SIG-M5 treated with dmso at 0.1 percent for 504 hours (cell line): ENCODE data around the gene WDR64.

ENCODE experiments used
- DNase-seq: peaks from one replicate; lab custom pipeline; 2025; ENCODE audit not compliant: unreplicated experiment; lab: John Stamatoyannopoulos, UW

The WDR64 gene

DNA sequence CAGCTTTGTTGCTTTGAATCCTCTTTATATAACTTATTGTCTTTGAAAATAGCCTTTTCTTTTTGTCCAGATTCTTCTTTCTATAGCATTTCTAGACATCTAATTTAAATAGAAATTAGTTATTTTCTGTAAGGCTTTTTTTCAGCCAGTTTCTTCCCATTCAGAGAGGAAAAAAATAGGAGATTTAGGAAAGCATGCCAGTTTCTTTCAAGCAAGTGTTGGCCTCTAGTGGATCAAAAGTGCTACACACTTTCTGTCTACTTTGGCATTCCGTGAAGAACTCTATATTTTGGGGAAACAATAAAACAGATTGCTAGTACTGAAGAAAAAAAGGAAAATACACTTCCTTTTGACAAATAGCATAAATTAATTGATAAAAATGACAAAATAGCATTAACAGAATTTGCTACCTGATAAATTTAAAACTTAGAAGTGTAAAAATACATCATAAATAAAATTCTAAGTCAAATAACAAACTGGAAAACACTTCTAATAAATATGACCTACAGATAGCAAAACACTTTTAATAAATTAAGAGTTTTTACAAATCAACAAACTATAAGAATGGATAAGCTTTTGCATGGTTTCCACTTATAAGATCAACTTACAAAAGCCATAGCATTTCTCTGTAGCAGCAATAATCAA, 182.8 kb downstream of the WDR64 start:
- peak; percentile 56 for DNase-seq

DNA sequence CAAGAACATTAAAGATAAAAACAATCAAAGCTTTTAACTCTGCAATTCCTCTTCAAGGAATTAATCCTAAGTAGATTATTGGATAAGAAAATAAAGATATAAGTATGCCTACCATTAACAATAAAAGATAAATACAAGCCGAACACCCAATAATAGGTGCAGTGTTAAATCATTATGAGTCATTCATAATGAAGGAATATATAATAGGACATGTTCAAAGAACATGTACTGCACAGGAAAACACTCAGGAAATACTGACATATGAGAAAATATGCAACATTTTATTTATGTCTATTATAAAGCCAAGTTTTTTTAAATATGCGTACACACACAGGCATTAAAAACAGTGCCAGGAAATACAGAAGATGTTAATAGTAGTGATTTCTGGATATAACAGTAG, 184.9 kb downstream of the WDR64 start:
- no peak for DNase-seq

DNA sequence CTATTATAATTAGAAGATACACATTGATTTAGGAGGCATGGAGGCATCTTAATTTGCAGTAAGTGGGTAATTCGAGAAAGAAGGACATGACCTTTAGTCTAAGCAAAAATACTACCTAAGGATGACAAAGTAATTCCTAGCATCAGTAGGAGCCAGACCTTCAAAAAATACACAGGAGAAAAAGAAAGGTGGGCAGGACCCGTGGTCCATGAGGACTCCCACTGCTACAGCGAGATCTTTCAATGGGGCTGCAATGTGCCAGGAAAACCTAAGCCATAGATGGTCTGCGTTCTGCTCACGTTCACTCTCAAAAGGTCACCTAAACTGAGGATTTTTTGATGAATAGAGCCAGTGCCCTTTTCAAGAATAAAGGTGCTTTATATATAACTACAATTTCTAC, 185.3 kb downstream of the WDR64 start:
- DNase-seq, result no peak

DNA sequence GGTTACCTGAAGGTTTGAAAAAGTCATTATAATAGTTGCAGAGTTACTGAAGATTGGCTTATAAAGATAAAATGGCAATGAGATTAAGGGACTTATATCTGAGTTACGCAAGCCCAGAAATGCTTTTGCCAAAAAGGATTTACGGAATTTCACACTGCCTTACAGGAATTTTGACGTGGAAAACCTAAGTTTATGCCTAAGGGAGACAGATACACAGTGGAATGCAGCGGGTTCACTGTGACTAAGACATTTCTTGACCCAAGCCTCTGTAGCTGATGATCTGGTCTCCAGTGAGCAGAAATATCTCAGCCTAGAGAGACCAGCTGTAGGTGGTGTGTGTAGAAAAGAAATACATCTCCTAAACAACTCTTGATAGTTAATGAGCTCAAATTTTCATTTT, 185.8 kb downstream of the WDR64 start:
- no peak for DNase-seq

DNA sequence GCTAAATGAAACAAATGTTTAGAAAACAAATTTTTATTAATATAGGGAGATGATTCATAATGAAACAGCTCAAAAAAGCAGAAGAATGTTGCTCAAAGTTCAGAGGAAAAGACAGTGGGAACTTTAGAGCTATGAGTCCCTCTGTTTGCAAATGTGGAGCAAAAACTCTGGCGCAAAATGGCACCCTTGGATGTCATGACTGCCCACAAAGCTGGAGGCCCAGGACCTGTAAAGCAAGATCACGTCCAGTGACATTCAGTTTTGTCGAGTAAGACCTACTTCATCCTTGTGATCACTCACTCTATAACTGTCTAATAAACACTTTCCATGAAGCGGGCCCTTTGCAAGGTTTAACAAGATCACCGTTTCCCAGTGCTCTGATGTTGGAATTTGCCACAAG, 186.8 kb downstream of the WDR64 start:
- peak; percentile 14 for DNase-seq

DNA sequence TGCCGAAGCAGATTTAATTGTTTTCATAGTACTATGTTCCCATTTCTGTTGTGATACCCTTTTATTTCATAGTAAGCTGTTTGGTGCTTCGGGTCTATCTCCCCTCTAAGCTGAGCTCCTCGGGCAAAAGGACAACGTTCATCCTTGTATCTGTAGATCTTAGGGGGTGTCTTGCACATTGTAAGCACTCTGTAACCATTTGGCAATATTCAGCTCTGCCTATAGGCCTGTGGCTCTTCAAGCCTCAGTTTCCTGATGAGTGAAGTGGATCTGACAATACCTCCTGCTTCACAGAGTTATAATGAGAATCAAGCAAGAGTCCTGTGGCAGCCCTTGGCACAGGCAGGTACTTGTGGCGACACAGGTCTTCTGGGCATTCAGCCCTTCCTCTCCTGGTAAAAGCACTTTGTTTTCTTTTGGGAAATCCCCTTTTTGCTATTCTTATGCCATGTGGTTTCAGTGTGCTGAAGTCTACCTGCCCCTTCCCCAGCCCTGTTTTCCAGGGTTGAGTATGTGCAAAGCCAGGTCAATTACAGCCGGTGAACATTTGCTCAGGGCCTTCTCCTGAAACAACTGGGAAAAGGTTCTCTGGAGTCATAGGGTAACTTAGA, 187.4 kb downstream of the WDR64 start:
- DNase-seq, result no peak

DNA sequence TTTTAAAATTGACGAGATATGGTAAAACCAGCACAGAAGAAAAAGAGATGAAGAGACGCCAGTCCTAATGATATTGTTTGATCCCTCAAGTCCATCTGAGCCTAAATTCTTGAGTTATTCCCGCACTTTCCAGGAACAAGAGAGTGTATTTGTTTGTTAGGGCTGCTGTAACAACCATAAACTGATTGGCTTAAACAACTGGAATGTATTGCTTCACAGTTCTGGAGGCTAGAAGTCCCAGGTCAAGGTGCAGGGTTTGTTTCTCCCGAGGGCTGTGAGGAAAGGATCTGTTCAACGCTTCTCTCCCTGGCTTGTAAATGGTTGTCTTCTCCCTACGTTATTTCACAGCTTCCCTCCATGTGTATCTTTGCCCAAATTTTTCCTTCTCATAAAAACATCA, 188.1 kb downstream of the WDR64 start:
- DNase-seq, result no peak

DNA sequence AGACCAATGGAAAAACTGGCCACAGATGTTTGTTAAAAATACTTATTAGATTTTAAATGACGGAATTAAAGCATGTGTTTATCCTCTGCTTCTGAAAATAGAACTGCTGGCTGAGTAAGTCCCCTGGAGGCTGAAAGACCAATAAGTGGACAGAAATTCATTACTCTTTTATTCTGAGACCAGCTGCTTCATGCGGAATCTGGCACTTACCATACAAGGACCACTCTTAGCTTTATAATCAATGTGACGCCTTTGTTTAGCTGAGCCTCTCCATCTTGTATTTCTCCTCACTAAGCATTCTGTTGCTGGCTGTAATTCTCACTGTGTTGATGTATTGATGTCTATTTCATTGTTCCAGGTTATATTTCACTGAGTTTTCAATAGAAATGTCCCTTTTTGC, 189.6 kb downstream of the WDR64 start:
- DNase-seq, result no peak

DNA sequence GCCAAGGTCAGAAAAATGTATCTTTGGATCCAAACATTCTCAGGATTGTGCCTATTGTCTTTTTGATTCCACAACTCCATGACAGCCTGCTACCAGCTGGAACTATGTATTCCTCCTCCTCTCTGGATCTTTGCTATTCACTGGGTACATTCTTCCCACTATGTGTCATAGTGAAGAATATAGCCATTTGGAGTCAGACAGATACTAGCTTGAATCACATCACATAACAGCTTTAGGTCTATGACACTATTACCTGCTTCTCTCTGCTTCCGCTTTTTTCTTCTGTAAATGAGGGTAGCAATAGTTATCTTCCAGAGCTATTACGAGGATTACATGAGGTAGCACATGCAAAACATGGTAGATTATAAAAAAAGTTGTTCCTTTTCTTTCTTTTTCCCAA, 190.5 kb downstream of the WDR64 start:
- DNase-seq, result no peak

DNA sequence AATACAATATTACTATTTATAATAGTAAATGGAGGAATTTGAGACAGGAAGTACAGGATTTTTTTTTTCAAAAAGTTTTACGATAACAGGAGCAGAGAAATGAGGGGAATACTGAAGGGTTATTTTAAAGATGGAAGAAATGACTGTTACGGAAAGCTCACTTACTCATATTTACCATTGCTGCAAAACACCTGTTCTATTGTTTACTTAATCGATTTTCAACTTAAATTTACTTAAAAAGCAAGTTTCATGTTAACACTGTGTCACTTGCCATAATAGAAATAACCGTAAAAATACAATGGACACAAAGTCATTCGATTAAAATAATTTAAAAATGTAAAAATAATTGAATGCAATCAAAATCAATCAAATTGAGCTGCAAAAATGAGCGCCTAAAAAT, 192.5 kb downstream of the WDR64 start:
- DNase-seq, result no peak

DNA sequence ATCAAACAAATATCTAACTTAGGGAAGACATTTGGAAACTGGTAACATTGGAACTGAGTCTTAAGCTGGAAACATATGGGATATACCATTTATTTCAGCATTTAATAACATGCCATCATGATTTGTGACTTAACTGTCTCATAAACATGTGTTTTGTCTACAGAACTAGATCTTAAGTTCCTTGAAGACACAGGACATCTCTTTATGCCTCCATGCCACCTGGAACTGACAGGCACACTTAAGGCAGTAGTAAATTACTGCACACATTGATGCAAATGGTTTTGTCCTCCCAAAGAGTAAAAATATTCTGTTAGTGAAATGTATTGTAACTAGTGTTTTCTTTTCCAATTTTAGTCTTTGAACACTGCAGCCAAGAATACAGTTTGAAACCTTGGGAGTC, 194.3 kb downstream of the WDR64 start:
- no peak for DNase-seq

DNA sequence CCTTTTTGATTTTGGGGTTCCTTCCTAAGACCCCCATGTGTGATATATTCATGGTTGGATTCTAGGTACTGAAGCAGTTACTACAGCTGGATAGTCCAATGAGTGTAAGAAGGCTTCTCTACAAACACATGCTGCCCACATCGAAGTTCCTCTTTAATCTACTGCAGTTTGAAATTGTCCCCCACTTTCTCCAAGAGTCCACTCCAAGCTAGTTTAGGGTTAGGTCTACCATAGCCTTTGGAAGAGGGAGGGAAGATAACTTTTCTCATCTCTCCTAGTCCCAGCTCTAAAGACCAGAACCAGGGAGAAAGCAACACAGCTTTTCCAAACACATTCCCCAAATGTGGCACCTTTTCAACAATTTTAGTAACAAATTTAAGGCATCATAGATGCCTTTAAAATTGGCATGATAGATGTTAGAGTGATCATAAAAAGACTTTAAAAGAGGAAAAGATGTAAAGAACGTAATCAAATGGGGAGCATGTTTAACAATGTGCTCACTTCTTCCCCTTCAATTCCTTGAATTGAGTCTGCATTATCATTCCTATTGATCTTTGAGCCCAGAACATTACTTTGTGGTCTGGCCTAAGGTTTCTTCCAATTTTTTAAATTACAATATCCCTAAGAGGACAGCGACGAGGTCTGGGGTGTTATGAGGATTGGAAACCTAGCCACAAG, 194.9 kb downstream of the WDR64 start:
- DNase-seq, result no peak

DNA sequence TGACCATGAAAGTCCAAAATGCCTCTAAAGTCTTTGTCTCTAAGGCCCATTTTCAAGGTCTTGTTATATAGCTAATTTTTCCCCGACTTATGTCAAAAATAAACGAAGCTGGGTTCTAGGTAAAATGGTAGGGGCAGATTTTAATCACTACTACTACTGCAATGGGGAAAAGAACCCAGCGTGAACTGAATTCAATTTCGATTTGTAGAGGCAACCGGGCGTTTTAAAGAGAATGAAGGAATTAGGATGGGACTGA, 195.4 kb downstream of the WDR64 start:
- no peak for DNase-seq

DNA sequence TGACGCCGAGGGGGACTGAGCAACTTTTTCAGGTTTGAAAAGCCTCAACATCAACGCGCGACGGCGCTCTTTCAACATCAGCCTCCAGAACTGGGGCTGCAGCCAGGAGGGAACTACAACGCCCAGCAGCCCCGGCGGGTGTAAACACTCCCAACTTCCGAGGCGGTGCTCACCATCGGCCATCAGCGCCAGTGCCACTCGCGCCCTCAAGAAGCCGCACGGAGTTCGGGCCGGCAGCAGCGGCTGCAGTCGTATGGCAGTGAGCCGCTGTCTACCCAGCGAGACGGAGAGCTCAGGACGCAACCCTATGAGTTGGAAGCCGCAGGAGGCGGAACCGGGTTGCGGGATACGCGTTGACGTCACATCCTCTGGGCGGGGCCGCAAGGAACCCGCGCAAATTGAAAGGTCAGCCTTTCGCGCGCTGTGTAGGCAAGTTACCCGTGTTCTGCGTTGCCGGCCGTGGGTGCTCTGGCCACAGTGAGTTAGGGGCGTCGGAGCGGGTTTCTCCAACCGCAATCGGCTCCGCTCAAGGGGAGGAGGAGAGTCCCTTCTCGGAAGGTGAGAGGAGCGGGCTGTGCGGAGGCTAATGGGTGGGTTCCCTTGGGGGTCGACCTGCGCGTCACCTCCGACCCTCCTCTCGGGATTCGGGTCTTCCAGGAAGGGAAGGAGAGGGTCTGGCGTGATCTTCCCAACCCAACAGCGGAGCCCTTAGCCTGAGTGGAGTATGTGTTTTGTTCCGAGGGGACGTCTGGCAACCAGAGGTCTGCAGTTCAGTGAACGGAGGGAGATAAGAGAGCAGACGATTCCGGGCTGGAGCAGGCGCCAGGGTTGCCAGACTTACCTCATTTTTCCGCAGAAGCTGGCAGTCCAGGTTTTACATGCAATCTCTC, 196.0 kb downstream of the WDR64 start, which contains the start of gene EXO1:
EXO1 (plus strand) TSS at position 409 of the 890 bp plus-strand sequence. CDS start 2,222 bp downstream, outside the sequence.
- DNase-seq, result peak; percentile 98

DNA sequence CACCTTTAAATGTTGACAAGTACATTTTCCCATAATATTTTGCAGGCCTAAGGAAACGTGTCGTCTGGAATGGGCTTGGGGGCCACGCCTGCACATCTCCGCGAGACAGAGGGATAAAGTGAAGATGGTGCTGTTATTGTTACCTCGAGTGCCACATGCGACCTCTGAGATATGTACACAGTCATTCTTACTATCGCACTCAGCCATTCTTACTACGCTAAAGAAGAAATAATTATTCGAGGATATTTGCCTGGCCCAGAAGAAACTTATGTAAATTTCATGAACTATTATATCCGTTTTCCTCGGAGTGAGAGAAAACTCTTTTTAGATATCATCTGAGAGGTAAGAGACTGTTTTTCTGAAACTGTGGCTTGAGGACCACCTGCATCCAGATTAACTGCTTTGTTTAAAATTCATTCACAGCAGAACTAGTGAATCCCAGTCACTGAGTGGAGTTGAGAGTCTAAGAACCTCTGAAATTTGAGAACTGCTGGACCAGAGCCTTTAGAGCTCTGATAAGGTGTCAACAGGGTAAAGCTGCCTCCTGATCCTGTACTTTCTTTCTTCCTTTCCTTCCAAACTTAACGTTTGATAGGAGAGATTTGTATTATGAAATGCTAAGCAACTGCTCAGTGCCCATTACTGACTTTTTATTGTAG, 196.7 kb downstream of the WDR64 start:
- no peak for DNase-seq

DNA sequence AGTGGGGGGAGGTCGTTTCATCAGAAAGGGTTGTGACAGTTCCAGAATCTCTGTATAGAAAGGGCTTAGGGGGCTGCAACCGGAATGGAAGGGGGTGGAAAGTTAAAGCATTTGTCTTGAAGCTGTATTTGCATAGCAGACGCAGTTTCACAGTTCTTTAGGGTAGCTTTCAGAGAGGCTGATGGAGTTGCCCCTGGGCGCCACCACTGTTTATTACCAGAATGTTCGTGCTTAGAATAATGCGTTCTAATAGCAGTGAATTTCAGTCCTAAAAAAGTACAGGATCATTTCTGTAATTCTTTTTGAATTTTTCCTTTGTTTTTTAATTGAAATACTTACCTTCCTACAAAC, 197.2 kb downstream of the WDR64 start:
- peak; percentile 10 for DNase-seq
